Upper lobe of right lung (tissue), 1 donor: ENCODE measurements around the gene TLN1. TPM values are rescaled to one million over a fixed set of nuclear protein-coding genes. Genes with fewer than 3 reads are reported as not detected.

Source experiments
- ATAC-seq: fragments of 200-7000 bp; cut with Tn5 transposase; one replicate; pipeline ENCODE4 v1.9.1; 2020; ENCODE audit warnings: mild to moderate bottlenecking, moderate library complexity
- DNase-seq: peaks from one replicate; pipeline ENCODE4 v3.0.0-alpha.2; 2020
- H3K27ac ChIP-seq: fragments of 200-600 bp; one replicate; pipeline ENCODE4 v1.8.0; 2022
- H3K27me3 ChIP-seq: fragments of 200-600 bp; one replicate; pipeline ENCODE4 v1.8.0; 2022; ENCODE audit warnings: mild to moderate bottlenecking
- H3K36me3 ChIP-seq: fragments of 200-600 bp; one replicate; pipeline ENCODE4 v1.8.0; 2022
- H3K4me1 ChIP-seq: fragments of 200-600 bp; one replicate; pipeline ENCODE4 v1.8.0; 2022
- H3K4me3 ChIP-seq: fragments of 200-600 bp; one replicate; pipeline ENCODE4 v1.8.0; 2022; ENCODE audit warnings: mild to moderate bottlenecking
- H3K9me3 ChIP-seq: fragments of 200-600 bp; one replicate; pipeline ENCODE4 v1.8.0; 2022
- intact Hi-C: fragments of 100-400 bp; cut with DNase I; formaldehyde crosslinking; loops from one replicate; pipeline ENCODE4 v1.11.0; 2022
- total RNA-seq: library from RNA; stranded (reverse); fragmentation: NEBNext Ultra II Directional; extraction: Animal tissue kit (Norgen Biotek cat#: 25700); gene quantifications from one replicate; pipeline ENCODE4 v1.2.1, GENCODE V29; 2021
- TF ChIP-seq, protein P1 (sequence below): fragments of 200-600 bp; IDR thresholded peaks from one replicate; pipeline ENCODE4 v1.8.0; 2022; ENCODE audit warnings: antibody characterized with exemption
- donor health status: DM: no; HTN: yes; CAD: no; lungs with severe emphysema.

The TLN1 gene
- total RNA-seq, 1 donor from 2014 or later, result 439 TPM

GRCh38 chr9:35664531-35665470 lies 67.2 kb downstream of the TLN1 start, which contains the start of gene ARHGEF39:
ARHGEF39 (minus strand) TSS chr9:35665195; CDS start chr9:35665169, 26 bp downstream.
- TF ChIP-seq, protein P1, sequence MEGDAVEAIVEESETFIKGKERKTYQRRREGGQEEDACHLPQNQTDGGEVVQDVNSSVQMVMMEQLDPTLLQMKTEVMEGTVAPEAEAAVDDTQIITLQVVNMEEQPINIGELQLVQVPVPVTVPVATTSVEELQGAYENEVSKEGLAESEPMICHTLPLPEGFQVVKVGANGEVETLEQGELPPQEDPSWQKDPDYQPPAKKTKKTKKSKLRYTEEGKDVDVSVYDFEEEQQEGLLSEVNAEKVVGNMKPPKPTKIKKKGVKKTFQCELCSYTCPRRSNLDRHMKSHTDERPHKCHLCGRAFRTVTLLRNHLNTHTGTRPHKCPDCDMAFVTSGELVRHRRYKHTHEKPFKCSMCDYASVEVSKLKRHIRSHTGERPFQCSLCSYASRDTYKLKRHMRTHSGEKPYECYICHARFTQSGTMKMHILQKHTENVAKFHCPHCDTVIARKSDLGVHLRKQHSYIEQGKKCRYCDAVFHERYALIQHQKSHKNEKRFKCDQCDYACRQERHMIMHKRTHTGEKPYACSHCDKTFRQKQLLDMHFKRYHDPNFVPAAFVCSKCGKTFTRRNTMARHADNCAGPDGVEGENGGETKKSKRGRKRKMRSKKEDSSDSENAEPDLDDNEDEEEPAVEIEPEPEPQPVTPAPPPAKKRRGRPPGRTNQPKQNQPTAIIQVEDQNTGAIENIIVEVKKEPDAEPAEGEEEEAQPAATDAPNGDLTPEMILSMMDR, result peak; percentile 25
- intact Hi-C loops, result no loop called here
- Histone ChIP-seq H3K9me3 (no peaks in the 10 kb centered on the region), H3K4me3 (peak within 1 kb of the TSS; percentile 53), H3K4me1 (peaks cover 21% of the 10 kb centered on the region), H3K27ac (peak within 1 kb of the TSS; percentile 64), H3K36me3 (peaks cover 3% of the 10 kb centered on the region), H3K27me3 (no peaks in the 10 kb centered on the region)
- ATAC-seq (peak; percentile 94), DNase-seq (peak; percentile 91)

DNA sequence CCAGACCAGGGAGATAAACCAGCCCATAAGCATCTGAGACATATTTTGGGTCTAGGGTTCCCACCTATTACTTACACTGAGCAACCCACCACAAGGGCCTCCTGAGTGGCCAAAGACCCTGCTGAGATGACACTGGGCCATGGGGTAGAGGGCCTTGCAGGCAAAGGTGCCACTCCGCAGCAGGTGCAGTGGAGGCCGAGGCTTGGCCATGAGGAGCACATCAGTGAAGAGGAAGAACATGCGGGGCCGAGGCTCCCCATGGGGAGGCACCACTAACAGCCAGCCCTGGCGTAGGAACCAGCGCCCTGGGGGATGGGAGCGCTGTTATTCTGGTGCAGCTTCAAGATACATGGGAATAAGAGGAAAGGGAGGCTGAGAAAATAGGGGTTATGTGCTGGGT lies 69.6 kb downstream of the TLN1 start:
- no peaks in the 10 kb centered on the region for H3K27me3 ChIP-seq
- no peaks in the 10 kb centered on the region for H3K9me3 ChIP-seq
- TF ChIP-seq, protein P1, result no peak
- H3K36me3 ChIP-seq, result peaks cover 3% of the 10 kb centered on the region
- no peak overlapping the region for H3K27ac ChIP-seq
- DNase-seq (no peak), ATAC-seq (no peak)
- peaks cover 29% of the 10 kb centered on the region for H3K4me1 ChIP-seq
- no peak overlapping the region for H3K4me3 ChIP-seq
- intact Hi-C loops, result no loop called here

DNA sequence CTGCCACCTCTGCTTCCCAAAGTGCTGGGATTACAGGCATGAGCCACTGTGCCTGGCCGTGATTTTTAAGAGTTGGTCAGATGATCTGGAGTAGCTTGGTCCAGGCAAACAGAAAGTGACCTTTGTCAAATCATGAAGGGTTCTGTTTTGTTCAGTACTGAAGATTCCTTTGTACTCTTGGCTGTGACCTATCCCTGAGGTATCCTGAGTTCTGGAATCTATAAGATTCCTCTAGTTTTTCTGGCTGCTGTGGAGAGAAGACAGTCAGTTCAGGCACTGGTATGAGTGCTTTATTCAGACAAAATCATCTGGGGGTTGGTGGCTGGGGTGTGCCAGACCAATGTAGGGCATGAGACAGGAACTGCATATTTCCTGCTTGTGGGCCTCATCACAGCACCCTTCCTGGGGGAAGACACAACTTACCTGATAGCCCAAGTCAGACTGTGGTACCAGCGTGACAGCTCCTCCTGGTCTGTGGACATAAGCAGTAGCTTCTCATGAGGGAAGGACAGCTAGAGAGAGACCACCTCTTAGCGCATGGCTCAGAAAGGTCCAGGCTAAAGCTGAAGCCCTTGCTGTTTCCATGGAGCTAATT lies 70.1 kb downstream of the TLN1 start:
- Histone ChIP-seq H3K4me3 (no peak overlapping the region), H3K27me3 (no peaks in the 10 kb centered on the region), H3K27ac (no peak overlapping the region), H3K36me3 (peaks cover 3% of the 10 kb centered on the region), H3K9me3 (no peaks in the 10 kb centered on the region), H3K4me1 (peaks cover 35% of the 10 kb centered on the region)
- TF ChIP-seq, protein P1, result no peak
- ATAC-seq (no peak), DNase-seq (no peak)
- intact Hi-C loops, result no loop called here

GRCh38 chr9:35660966-35661415 lies 71.0 kb downstream of the TLN1 start:
- DNase-seq, result no peak
- Histone ChIP-seq H3K4me3 (no peak overlapping the region), H3K27ac (peak overlapping the region; percentile 0), H3K27me3 (no peaks in the 10 kb centered on the region), H3K36me3 (peaks cover 3% of the 10 kb centered on the region), H3K9me3 (no peaks in the 10 kb centered on the region), H3K4me1 (peaks cover 36% of the 10 kb centered on the region)
- intact Hi-C loops, result no loop called here
- no peak for ATAC-seq
- TF ChIP-seq, protein P1, result peak; percentile 39

- intact Hi-C loops, result no loop called here
- Histone ChIP-seq H3K27me3 (no peaks in the 10 kb centered on the region), H3K4me1 (peaks cover 28% of the 10 kb centered on the region), H3K27ac (peak overlapping the region; percentile 99), H3K9me3 (no peaks in the 10 kb centered on the region), H3K4me3 (peak overlapping the region; percentile 95), H3K36me3 (peaks cover 3% of the 10 kb centered on the region)
- DNase-seq (no peak), ATAC-seq (no peak)
- TF ChIP-seq, protein P1, result no peak
Observed at GRCh38 chr9:35659340-35659739, 72.7 kb downstream of the TLN1 start.
